GM23248 (cell line): Measurements from ENCODE around the gene DYRK1A.

Experiments used
- EZH2 ChIP-seq: fragments of 200-600 bp; sonication (generic); IDR thresholded peaks from 2 replicates; pipeline ENCODE4 v1.6.1; 2018; ENCODE audit warnings: antibody characterized with exemption, mild to moderate bottlenecking; ENCODE audit not compliant: insufficient read depth, poor library complexity, severe bottlenecking
- EZH2phosphoT487 ChIP-seq: fragments of 200-600 bp; sonication (generic); IDR thresholded peaks from 2 replicates; pipeline ENCODE4 v1.6.1; 2018; ENCODE audit warnings: antibody characterized with exemption, moderate library complexity, mild to moderate bottlenecking, low read depth; ENCODE audit not compliant: insufficient read depth

DNA sequence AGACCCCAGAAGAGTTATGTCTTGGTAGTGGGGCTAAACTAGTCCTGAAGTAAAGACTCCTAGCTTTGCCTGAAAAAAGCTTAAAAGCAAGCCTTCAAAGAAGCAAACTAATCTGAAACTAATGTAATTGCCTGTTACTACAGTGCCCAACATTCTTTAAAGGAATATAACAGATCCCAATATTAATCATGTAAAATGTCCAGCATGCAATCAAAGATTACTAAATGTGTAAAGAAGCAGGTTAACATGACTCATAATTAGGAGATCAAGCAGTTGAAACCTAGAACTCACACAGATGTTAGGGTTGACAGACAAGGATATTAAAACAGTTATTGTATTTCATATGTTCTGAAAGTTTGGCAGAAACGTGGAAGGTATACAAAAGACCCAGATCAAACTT, 17.8 kb downstream of the DYRK1A start:
- TF ChIP-seq EZH2 (no peak), EZH2phosphoT487 (no peak)
